ENCODE results near the gene UBE2E3. TPM values are rescaled to one million over a fixed set of nuclear protein-coding genes. Genes with fewer than 3 reads are reported as not detected.

The UBE2E3 gene
- total and polyA plus RNA-seq, 2 of the 4 experiments (the other 2 are of a cell fraction): 106 to 114 TPM

DNA sequence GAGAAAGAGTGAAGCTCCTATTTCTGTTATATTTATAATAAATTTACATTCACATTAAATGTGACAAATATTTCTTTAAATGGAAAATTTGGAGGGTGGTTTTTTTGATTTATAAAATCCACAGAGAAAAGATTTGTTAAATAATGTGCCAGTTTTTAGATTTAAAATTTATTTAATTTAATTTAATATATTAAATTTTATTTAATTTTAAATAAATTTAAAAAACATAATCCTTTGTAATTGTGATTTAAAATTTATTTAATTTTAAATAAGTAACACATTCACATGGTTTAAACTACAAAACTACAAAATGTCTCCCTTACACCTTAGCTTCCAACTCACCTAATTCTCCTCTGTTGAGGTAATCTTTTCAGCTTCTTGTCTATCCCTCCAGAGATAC is 123.3 kb downstream of the UBE2E3 start:
- H3K9ac ChIP-seq (ENCODE audit: low read depth, low read length): no peak overlapping the region
- no peak overlapping the region for H2AFZ ChIP-seq (replicated peaks; ENCODE audit: low read length, poor library complexity)
- 0 out of 2 replicates have a peak, but pooled peaks cover 2% of the 10 kb centered on the region for H3K9me1 ChIP-seq (ENCODE audit: insufficient read depth, low read length)
- no peak overlapping the region for H3K4ac ChIP-seq (ENCODE audit: low read depth, low read length)
- peaks cover 5% of the 10 kb centered on the region for H3K4me1 ChIP-seq (ENCODE audit: control insufficient read depth, insufficient read depth, low read length)
- H3K4me2 ChIP-seq (ENCODE audit: low read depth, low read length): no peak overlapping the region
- POLR2A ChIA-PET (ENCODE audit: unreplicated experiment): interaction anchor here (0.5 kb wide), 1 partner anchor 404 kb away, joined by 19 read pairs; no protein-coding TSS in a partner anchor
- H3K18ac ChIP-seq (ENCODE audit: low read depth, low read length): no peak overlapping the region
- H2AK9ac ChIP-seq (replicated peaks; ENCODE audit: low read depth, low read length, poor library complexity): no peak overlapping the region
- no peak overlapping the region for H2BK5ac ChIP-seq (ENCODE audit: low read depth, low read length, poor library complexity, severe bottlenecking)
- TF ChIP-seq MAZ (IDR thresholded peaks at IDR 0.05; ENCODE audit: borderline replicate concordance, low read depth, low read length): no peak
- TF ChIP-seq RFX5 (IDR thresholded peaks at IDR 0.05; ENCODE audit: low read depth, low read length): no peak
- H2AK5ac ChIP-seq (ENCODE audit: low read depth, low read length): no peak overlapping the region
- H2BK15ac ChIP-seq (ENCODE audit: low read depth, low read length): no peak overlapping the region
- H3K56ac ChIP-seq (ENCODE audit: extremely low read depth, insufficient read depth, low read length): no peak overlapping the region
- intact Hi-C loops (cut with micrococcal nuclease): loop anchor here (1.0 to 10.0 kb wide), 7 partner anchors 354 to 1551 kb away; partner anchors contain the start of genes ITGA4 and ITPRID2
- no peak overlapping the region for H4K5ac ChIP-seq (ENCODE audit: low read depth, low read length)
- CTCF ChIA-PET: interaction anchor here (0.6 to 3.8 kb wide), 5 partner anchors 14 to 978 kb away, joined by 3 to 14 read pairs (median 5); partner anchors contain the start of gene ITGA4
- DNase-seq: no peak
- H3K23ac ChIP-seq (ENCODE audit: low read depth, low read length): no peak overlapping the region
- no peak overlapping the region for H3K14ac ChIP-seq (replicated peaks; ENCODE audit: low read depth, low read length)
- in situ Hi-C loops (cut with MboI; ENCODE audit: low sequenced_read_pairs): loop anchor here (10.0 to 25.0 kb wide), 3 partner anchors 611 to 1009 kb away; no protein-coding TSS in a partner anchor
- no peaks in the 10 kb centered on the region for H3K79me1 ChIP-seq (ENCODE audit: low read depth in 1 of 2, low read length in 2 of 2)
- no peak overlapping the region for H3K27ac ChIP-seq (ENCODE audit: insufficient read depth, low read length)
- no peak overlapping the region for H2BK20ac ChIP-seq (ENCODE audit: low read depth, low read length)
- H3K27me3 ChIP-seq (ENCODE audit: control insufficient read depth, insufficient read depth, low read length): no peaks in the 10 kb centered on the region
- ATAC-seq (ENCODE audit: low read depth): no peak
- dilution Hi-C loops (cut with HindIII; ENCODE audit: low sequenced_read_pairs, unreplicated experiment): no loop called here
- no peak overlapping the region for H4K91ac ChIP-seq (ENCODE audit: insufficient read depth, low read depth, low read length)
- no peaks in the 10 kb centered on the region for H3K36me3 ChIP-seq (ENCODE audit: control insufficient read depth, insufficient read depth, low read length)
- no peak overlapping the region for H4K8ac ChIP-seq (ENCODE audit: low read depth in 2 of 2, low read length in 2 of 2)
- H3K9me3 ChIP-seq (ENCODE audit: control insufficient read depth, insufficient read depth, low read length): no peaks in the 10 kb centered on the region
- BruUV-seq (replicated peaks): no TSS peak
- H3K4me3 ChIP-seq (ENCODE audit: insufficient read depth, low read depth, low read length): no peak overlapping the region
- no peak overlapping the region for H2BK120ac ChIP-seq (ENCODE audit: low read depth, low read length)
- H4K20me1 ChIP-seq (ENCODE audit: insufficient read depth, low read length): no peaks in the 10 kb centered on the region
